PFSK-1 (cell line): ENCODE measurements around the gene HDGFL2.

Experiments used
- TAF1 ChIP-seq: IDR thresholded peaks from 2 replicates; pipeline ENCODE4 v1.6.1; 2012; ENCODE audit warnings: low read length, control low read depth, borderline replicate concordance; ENCODE audit not compliant: insufficient read depth
- TF ChIP-seq, protein P1 (sequence below), 2 experiments: IDR thresholded peaks; 2 replicates each; pipeline versions ENCODE4 v1.6.1 to v1.8.0; 2011 to 2012; ENCODE audit warnings: low read depth in 2 of 2, low read length in 2 of 2, control low read depth in 1 of 2, inconsistent platforms in 1 of 2, mild to moderate bottlenecking in 1 of 2, moderate library complexity in 1 of 2; ENCODE audit not compliant: insufficient read depth in 1 of 2

- TF ChIP-seq, protein P1, sequence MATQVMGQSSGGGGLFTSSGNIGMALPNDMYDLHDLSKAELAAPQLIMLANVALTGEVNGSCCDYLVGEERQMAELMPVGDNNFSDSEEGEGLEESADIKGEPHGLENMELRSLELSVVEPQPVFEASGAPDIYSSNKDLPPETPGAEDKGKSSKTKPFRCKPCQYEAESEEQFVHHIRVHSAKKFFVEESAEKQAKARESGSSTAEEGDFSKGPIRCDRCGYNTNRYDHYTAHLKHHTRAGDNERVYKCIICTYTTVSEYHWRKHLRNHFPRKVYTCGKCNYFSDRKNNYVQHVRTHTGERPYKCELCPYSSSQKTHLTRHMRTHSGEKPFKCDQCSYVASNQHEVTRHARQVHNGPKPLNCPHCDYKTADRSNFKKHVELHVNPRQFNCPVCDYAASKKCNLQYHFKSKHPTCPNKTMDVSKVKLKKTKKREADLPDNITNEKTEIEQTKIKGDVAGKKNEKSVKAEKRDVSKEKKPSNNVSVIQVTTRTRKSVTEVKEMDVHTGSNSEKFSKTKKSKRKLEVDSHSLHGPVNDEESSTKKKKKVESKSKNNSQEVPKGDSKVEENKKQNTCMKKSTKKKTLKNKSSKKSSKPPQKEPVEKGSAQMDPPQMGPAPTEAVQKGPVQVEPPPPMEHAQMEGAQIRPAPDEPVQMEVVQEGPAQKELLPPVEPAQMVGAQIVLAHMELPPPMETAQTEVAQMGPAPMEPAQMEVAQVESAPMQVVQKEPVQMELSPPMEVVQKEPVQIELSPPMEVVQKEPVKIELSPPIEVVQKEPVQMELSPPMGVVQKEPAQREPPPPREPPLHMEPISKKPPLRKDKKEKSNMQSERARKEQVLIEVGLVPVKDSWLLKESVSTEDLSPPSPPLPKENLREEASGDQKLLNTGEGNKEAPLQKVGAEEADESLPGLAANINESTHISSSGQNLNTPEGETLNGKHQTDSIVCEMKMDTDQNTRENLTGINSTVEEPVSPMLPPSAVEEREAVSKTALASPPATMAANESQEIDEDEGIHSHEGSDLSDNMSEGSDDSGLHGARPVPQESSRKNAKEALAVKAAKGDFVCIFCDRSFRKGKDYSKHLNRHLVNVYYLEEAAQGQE (IDR thresholded peaks at IDR 0.05; ENCODE audit: insufficient read depth in 1 of 2, low read depth in 2 of 2, low read length in 2 of 2): no peak
- no peak for TF ChIP-seq TAF1
Measured at GRCh38 chr19:4499318-4499717, 27.2 kb downstream of the HDGFL2 start.
